HG03565 (cell line): ENCODE data around the gene ARL16.
"Not testable (repeated sequence)": the region's sequence is repeated elsewhere in the genome, so short reads cannot be mapped to it uniquely, and the experiment has no call there.

Experiments used
- ATAC-seq: cut with Tn5 transposase; IDR thresholded peaks from one replicate; pipeline ENCODE4 v1.9.1; 2021; ENCODE audit warnings: mild to moderate bottlenecking, moderate library complexity; ENCODE audit not compliant: unreplicated experiment

The ARL16 gene

GRCh38 chr17:81696218-81696941 lies 12.8 kb upstream of the ARL16 start:
- ATAC-seq = no peak

GRCh38 chr17:81695801-81696200 lies 12.2 kb upstream of the ARL16 start:
- ATAC-seq = no peak

- ATAC-seq = no peak
These were observed 11.6 kb upstream of the ARL16 start for GRCh38 chr17:81695211-81695610.

GRCh38 chr17:81694810-81695209 lies 11.2 kb upstream of the ARL16 start:
- ATAC-seq = no peak

- no peak for ATAC-seq
These were observed 10.1 kb upstream of the ARL16 start for GRCh38 chr17:81693509-81694210.

- no peak for ATAC-seq
These were observed 8.0 kb upstream of the ARL16 start for GRCh38 chr17:81691608-81692007.

- ATAC-seq = no peak
These were observed 7.6 kb upstream of the ARL16 start for GRCh38 chr17:81691196-81691595.

- ATAC-seq = no peak
These were observed 7.0 kb upstream of the ARL16 start for GRCh38 chr17:81690549-81690948.

GRCh38 chr17:81690066-81690465 lies 6.5 kb upstream of the ARL16 start:
- no peak for ATAC-seq

- no peak for ATAC-seq
These were observed 5.0 kb upstream of the ARL16 start for GRCh38 chr17:81688616-81689015.

GRCh38 chr17:81687770-81688541 lies 4.4 kb upstream of the ARL16 start:
- ATAC-seq = no peak

- no peak for ATAC-seq
These were observed 3.0 kb upstream of the ARL16 start for GRCh38 chr17:81686614-81687013.

- ATAC-seq = no peak
These were observed 1.5 kb upstream of the ARL16 start for GRCh38 chr17:81685108-81685507.

GRCh38 chr17:81684442-81684911 lies 880 bp upstream of the ARL16 start:
- ATAC-seq = no peak

GRCh38 chr17:81683208-81683583 lies 401 bp downstream of the ARL16 start:
- ATAC-seq = no peak

GRCh38 chr17:81682565-81683207 lies 911 bp downstream of the ARL16 start:
- ATAC-seq = no peak

- ATAC-seq = no peak
These were observed 1.9 kb downstream of the ARL16 start for GRCh38 chr17:81681672-81682071.

GRCh38 chr17:81680150-81680549 lies 3.4 kb downstream of the ARL16 start:
- no peak for ATAC-seq

- no peak for ATAC-seq
These were observed 6.7 kb downstream of the ARL16 start for GRCh38 chr17:81676906-81677305.

GRCh38 chr17:81675515-81676221 lies 7.9 kb downstream of the ARL16 start:
- not testable (repeated sequence) for ATAC-seq
